ENCODE data around the gene CTSD.
"Not testable (repeated sequence)": the region's sequence is repeated elsewhere in the genome, so short reads cannot be mapped to it uniquely, and the experiment has no call there.

CTSD gene

DNA sequence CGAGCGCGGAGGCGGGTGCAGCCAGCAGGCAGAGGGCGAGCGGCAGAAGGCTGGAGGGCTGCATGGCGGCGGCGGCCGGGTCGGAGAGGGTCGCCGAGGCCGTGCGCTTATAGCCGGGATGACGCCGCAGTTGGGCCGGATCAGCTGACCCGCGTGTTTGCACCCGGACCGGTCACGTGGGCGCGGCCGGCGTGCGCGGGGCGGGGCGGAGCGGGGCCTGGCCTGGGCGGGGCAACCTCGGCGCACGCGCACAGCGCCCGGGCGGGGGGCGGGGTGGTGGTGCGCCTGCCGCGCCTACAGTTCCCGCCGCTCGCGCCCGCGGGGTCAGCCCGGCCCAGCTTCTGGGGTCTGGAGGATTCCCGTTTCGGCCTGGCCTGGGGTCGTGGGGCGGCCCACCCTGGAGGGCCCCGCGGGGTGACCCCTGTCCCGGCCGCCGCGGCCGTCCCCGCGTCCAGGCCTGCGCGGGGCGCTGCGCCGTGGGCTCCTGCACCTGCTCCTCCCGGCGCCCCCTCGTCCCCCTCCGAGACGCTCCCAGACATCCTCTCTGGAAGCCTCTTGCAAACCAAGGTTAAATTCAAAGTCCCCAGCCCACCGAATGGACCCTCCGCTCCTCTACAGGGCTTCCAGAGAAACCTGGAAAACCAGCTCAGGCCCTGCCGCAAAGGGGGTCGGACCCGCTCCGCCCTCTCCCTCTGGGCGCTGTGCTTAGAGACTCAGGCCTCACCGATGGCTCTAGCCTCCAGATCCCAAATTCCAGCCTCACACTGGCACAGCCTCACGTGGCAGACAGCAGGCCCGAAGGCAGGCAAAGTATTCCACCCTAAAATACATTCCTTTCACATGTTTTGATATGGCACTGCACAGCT lies at the start of gene CTSD:
CTSD (minus strand) TSS at position 132 of the 866 bp plus-strand sequence; CDS start at position 64, 68 bp downstream.
- Histone ChIP-seq H2AFZ (ENCODE audit: low read depth, low read length) (peak within 1 kb of the TSS; percentile 96), H3K4me3 (ENCODE audit: low read length) (peak within 1 kb of the TSS; percentile 92), H3K9me3 (ENCODE audit: low read length) (no peaks in the 10 kb centered on the region), H3K27me3 (ENCODE audit: insufficient read depth, low read length) (peaks cover 3% of the 10 kb centered on the region), H3K4me1 (ENCODE audit: insufficient read depth, low read length) (peaks cover 8% of the 10 kb centered on the region), H3K36me3 (ENCODE audit: insufficient read depth, low read length) (peaks cover 6% of the 10 kb centered on the region)

DNA sequence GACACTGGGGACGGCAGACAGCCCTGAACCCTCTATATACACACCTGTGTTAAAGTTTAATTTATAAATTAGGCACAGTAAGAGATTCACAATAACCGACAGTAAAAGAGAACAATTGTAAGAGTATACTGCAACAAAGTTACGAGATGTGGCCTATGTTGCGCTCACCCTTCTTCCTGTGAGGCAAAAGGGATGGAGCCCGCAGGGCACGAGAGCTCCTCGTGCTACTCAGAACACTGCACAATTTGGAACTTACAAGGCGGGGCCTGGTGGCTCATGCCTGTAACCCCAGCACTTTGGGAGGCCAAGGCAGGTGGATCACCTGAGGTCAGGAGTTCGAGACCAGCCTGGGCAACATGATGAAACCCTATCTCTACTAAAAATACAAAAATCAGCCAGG lies 49.6 kb upstream of the CTSD start:
- H3K36me3 ChIP-seq (ENCODE audit: insufficient read depth, low read length); H3K27me3 ChIP-seq (ENCODE audit: insufficient read depth, low read length); H3K4me3 ChIP-seq (ENCODE audit: low read length): not testable (repeated sequence)

DNA sequence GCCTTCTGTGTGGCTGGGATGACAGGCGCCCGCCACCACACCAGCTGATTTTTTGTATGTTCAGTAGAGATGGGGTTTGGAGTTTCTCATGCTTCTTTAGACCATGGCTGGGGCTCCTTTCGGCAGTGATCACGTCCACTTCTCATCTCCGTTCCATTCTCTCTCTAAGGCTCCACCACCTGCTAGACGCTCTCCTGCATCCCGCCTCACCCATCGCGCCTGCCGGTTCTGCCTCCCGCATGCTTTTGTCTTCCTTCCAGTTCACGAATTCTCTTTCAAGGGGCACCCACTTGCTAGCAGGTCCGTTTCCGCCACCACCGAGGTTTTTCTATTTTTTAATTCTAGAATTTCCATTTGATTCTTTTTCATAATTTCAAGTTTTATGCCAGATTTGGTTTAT lies 49.1 kb upstream of the CTSD start:
- no peak overlapping the region for H3K4me3 ChIP-seq (ENCODE audit: low read length)
- H3K27me3 ChIP-seq (ENCODE audit: insufficient read depth, low read length), result peaks cover 2% of the 10 kb centered on the region
- H3K9me3 ChIP-seq (ENCODE audit: low read length), result no peaks in the 10 kb centered on the region
- H3K36me3 ChIP-seq (ENCODE audit: insufficient read depth, low read length), result no peaks in the 10 kb centered on the region
- no peak overlapping the region for H2AFZ ChIP-seq (ENCODE audit: low read depth, low read length)
- H3K4me1 ChIP-seq (ENCODE audit: insufficient read depth, low read length), result no peaks in the 10 kb centered on the region

More for the DNA sequence above, 49.6 kb upstream of the CTSD start:
- H3K9me3 ChIP-seq (ENCODE audit: low read length); H3K4me1 ChIP-seq (ENCODE audit: insufficient read depth, low read length); H2AFZ ChIP-seq (ENCODE audit: low read depth, low read length): not testable (repeated sequence)

DNA sequence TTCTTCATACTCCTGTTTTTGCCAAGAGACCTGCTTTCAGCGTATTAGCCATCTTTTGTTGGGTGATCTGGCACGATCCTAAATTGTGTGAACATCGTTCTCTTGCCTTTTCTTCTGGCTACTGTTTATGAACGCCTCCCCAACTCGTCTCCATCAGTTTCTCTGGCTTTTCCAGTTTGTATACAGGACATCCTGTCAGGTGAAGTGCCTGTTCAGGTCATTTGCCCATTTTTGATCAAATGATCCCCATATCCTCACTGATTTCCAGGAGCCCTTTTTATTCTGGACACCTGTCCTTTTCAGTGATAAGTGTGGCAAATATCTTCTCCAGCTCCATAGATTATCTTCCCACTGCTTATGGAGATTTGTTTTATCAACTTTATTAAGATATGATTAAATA lies 48.5 kb upstream of the CTSD start:
- H3K4me3 ChIP-seq (ENCODE audit: low read length), result no peak overlapping the region
- H3K36me3 ChIP-seq (ENCODE audit: insufficient read depth, low read length), result no peaks in the 10 kb centered on the region
- no peak overlapping the region for H2AFZ ChIP-seq (ENCODE audit: low read depth, low read length)
- peaks cover 2% of the 10 kb centered on the region for H3K27me3 ChIP-seq (ENCODE audit: insufficient read depth, low read length)
- H3K4me1 ChIP-seq (ENCODE audit: insufficient read depth, low read length), result no peaks in the 10 kb centered on the region
- H3K9me3 ChIP-seq (ENCODE audit: low read length), result no peaks in the 10 kb centered on the region

DNA sequence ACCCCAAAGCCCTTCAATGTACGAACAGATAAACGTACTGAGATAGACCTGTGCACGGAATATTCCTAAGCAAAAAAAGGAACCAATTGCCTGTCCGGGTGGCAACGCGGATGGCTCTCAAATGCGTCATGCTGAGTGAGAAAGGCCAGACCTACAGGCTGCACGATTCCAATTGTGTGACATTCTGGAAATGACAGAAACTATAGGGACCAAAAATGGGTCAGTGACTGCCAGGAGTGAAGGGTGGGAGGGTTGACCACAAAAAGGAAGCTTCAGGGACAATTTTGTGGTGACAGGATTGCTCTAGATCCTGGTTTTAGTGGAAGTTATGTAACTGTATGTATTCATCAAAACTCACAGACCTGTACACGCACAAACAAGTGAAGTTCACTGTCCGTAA lies 47.0 kb upstream of the CTSD start:
- no peaks in the 10 kb centered on the region for H3K36me3 ChIP-seq (ENCODE audit: insufficient read depth, low read length)
- peaks cover 3% of the 10 kb centered on the region for H3K27me3 ChIP-seq (ENCODE audit: insufficient read depth, low read length)
- no peaks in the 10 kb centered on the region for H3K9me3 ChIP-seq (ENCODE audit: low read length)
- no peak overlapping the region for H3K4me3 ChIP-seq (ENCODE audit: low read length)
- no peak overlapping the region for H2AFZ ChIP-seq (ENCODE audit: low read depth, low read length)
- no peaks in the 10 kb centered on the region for H3K4me1 ChIP-seq (ENCODE audit: insufficient read depth, low read length)

DNA sequence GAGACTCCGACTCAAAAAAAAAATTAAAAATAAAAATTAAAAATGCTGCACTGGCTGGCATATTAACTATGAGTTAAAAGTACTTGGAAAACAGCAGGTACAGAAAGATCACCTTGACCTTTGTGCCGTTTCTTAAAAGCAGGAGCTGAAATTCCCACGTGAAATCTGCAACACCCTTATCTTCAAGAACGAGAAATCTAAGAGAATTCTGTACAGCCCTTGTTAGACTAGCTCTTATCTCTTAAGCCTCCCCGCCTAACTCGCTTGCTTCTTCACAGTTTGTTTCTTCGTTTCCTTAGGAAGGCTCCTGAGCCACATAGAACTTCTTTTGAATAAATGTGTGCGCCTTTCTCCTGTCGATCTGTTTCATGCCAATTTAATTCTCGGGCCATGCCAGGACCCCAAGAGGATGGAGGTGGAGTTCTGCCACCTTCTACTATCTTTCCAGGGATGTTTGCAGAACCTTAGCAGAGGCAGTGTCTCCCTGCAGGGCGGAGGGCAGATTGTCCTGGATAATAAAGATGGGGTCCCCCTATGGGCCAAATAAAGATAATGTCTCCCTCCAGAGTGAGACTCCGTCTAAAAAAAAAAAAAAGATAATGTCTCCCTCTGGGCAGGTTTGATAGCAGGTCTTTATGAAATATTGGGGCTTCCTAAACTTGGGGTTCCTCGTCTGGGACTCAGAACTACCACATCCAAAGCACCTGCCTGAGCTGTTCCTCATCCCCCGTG lies 43.7 kb upstream of the CTSD start:
- no peaks in the 10 kb centered on the region for H3K9me3 ChIP-seq (ENCODE audit: low read length)
- peaks cover 6% of the 10 kb centered on the region for H3K27me3 ChIP-seq (ENCODE audit: insufficient read depth, low read length)
- no peak overlapping the region for H3K4me3 ChIP-seq (ENCODE audit: low read length)
- no peaks in the 10 kb centered on the region for H3K4me1 ChIP-seq (ENCODE audit: insufficient read depth, low read length)
- H3K36me3 ChIP-seq (ENCODE audit: insufficient read depth, low read length), result no peaks in the 10 kb centered on the region
- H2AFZ ChIP-seq (ENCODE audit: low read depth, low read length), result no peak overlapping the region

DNA sequence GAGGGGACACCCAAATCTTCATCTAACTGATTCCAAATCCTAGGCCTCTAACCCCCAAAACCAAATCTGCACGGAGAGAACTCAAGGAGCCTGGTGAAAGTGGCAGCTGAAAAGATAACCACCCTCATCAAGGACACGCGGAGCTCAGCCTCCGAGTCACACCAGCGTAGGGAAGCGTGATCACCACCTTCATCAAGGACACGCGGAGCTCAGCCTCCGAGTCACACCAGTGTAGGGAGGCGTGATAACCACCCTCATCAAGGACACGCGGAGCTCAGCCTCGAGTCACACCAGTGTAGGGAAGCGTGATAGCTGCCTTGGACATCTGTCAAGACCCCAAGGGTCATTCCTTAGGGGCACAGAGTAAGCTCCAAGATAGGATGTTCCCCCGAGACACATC lies 41.8 kb upstream of the CTSD start:
- no peaks in the 10 kb centered on the region for H3K4me1 ChIP-seq (ENCODE audit: insufficient read depth, low read length)
- no peaks in the 10 kb centered on the region for H3K36me3 ChIP-seq (ENCODE audit: insufficient read depth, low read length)
- no peak overlapping the region for H3K4me3 ChIP-seq (ENCODE audit: low read length)
- H3K9me3 ChIP-seq (ENCODE audit: low read length), result no peaks in the 10 kb centered on the region
- H2AFZ ChIP-seq (ENCODE audit: low read depth, low read length), result no peak overlapping the region
- H3K27me3 ChIP-seq (ENCODE audit: insufficient read depth, low read length), result peaks cover 6% of the 10 kb centered on the region

DNA sequence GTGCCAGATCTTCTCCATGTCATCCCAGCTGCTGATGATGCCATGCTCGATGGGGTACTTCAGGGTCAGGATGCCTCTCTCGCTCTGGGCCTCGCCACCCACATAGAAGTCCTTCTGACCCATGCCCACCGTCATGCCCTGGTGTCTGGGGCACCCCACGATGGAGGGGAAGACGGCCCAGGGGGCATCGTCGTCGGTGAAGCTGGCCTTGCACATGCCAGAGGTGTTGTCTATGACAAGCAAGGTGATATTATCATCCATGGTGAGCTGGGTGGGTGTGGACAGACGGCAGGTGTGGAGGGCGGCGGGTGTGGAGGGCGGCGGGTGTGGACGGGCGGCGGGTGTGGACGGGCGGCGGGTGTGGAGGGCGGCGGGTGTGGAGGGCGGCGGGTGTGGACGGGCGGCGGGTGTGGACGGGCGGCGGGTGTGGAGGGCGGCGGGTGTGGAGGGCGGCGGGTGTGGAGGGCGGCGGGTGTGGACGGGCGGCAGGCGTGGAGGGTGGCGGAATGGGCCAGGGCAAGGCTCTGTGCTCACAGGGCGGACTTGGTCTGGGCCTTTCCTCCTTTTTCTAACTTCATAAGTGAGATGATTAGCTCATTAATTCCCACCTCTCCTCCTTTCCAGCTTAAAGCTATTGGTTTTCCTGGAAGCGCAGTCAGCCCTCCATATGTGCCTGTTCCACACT lies 40.2 kb upstream of the CTSD start:
- not testable (repeated sequence) for H3K27me3 ChIP-seq (ENCODE audit: insufficient read depth, low read length); H3K4me3 ChIP-seq (ENCODE audit: low read length); H2AFZ ChIP-seq (ENCODE audit: low read depth, low read length); H3K36me3 ChIP-seq (ENCODE audit: insufficient read depth, low read length); H3K9me3 ChIP-seq (ENCODE audit: low read length); H3K4me1 ChIP-seq (ENCODE audit: insufficient read depth, low read length)

DNA sequence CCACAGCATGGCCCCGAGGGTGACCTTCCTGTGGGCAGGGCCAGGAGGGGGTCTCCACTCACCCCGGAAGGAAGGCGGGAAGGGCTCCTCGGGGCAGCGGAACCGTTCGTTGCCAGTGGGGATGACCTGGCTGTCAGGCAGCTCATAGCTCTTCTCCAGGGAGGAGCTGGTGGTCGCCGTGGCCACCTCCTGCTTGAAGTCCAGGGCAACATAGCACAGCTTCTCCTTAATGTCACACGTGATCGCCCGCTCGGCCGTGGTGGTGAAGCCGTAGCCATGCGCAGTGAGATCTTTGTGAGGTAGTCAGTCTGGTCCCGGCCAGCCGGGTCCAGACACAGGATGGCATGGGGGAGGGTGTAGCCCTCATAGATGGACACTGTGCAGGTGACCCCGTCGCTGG lies 39.5 kb upstream of the CTSD start:
- H3K27me3 ChIP-seq (ENCODE audit: insufficient read depth, low read length), result peaks cover 11% of the 10 kb centered on the region
- no peaks in the 10 kb centered on the region for H3K36me3 ChIP-seq (ENCODE audit: insufficient read depth, low read length)
- no peak overlapping the region for H3K4me3 ChIP-seq (ENCODE audit: low read length)
- H2AFZ ChIP-seq (ENCODE audit: low read depth, low read length), result no peak overlapping the region
- no peaks in the 10 kb centered on the region for H3K9me3 ChIP-seq (ENCODE audit: low read length)
- no peaks in the 10 kb centered on the region for H3K4me1 ChIP-seq (ENCODE audit: insufficient read depth, low read length)

DNA sequence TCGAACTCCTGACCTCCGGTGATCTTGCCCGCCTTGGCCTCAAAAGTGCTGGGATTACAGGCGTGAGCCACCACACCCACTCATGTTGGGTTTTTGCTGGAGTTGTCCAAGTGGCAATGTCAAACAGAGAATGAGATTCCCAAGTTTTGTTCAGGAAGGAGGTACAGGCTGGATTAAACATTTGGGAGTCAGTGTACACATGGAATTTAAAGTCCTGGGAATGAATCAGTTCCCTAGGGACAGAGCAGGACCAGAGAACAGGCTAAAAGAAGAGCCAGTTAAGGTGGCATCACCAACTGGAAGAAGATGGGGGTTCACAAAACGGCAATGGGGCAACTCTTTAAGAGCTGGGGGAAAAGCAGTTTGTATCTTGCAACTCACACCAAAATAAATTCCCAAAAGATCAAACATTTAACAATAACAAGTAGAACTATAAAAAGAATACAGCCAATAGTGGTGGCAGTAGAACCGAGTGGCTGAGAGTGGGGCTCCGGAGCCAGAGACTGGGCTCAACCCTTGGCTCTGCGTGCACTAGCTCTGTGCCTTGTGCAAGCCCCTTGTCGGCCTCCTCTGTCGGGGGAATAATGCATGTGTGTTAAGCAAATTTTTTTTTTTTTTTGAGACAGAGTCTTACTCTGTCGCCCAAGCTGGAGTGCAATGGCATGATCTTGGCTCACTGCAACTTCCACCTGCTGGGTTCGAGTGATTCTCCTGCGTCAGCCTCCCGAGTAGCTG lies 33.8 kb upstream of the CTSD start:
- Histone ChIP-seq H2AFZ (ENCODE audit: low read depth, low read length) (no peak overlapping the region), H3K27me3 (ENCODE audit: insufficient read depth, low read length) (peaks cover 13% of the 10 kb centered on the region), H3K4me3 (ENCODE audit: low read length) (no peak overlapping the region), H3K36me3 (ENCODE audit: insufficient read depth, low read length) (no peaks in the 10 kb centered on the region), H3K9me3 (ENCODE audit: low read length) (no peaks in the 10 kb centered on the region), H3K4me1 (ENCODE audit: insufficient read depth, low read length) (no peaks in the 10 kb centered on the region)

DNA sequence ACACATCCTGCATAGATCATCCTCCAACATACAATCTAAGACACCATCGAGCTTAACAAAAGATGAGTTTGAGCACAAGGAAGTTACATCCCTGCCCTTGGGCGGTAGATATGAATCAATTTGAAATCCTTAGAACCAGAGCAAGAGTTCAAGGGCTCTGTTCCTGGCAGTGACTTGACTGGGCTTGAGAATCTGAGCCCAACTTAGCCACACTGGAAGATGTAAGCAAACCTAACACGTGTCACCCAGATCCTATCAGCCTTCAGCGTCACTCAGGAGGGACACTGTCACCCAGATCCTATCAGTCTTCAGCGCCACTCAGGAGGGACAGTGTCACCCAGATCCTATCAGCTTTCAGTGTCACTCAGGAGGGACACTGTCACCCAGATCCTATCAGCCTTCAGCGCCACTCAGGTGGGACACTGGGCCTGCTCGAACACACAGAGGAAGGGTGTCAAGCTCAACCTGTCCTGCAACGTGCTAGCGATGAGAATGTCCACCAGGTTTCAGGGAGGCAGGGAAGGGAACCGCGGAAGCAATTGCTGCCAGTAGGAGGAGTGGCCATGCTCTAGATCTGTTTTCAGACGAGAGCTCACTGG lies 32.8 kb upstream of the CTSD start:
- H3K27me3 ChIP-seq (ENCODE audit: insufficient read depth, low read length), result peaks cover 13% of the 10 kb centered on the region
- no peak overlapping the region for H2AFZ ChIP-seq (ENCODE audit: low read depth, low read length)
- no peaks in the 10 kb centered on the region for H3K9me3 ChIP-seq (ENCODE audit: low read length)
- no peak overlapping the region for H3K4me3 ChIP-seq (ENCODE audit: low read length)
- H3K4me1 ChIP-seq (ENCODE audit: insufficient read depth, low read length), result no peaks in the 10 kb centered on the region
- H3K36me3 ChIP-seq (ENCODE audit: insufficient read depth, low read length), result no peaks in the 10 kb centered on the region

DNA sequence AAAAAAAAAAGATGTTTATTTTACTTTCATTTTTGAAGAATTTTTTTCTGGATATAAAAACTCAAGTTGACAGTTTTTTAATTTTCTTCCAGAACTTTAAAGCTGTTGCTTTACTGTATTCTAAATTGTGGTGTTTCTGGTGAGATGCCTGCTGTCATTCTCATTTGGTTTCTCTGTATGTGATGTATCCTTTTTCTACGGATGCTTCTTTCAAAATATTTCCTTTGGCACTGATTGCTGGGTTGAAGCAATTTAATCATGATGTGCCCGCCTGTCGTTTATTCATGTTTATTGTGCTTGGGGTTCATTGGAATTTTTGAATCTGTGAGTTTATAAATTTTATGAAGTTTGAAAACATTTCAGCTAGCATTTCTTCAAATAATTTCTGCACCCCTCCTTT lies 29.4 kb upstream of the CTSD start:
- no peaks in the 10 kb centered on the region for H3K9me3 ChIP-seq (ENCODE audit: low read length)
- H3K4me1 ChIP-seq (ENCODE audit: insufficient read depth, low read length), result no peaks in the 10 kb centered on the region
- peaks cover 12% of the 10 kb centered on the region for H3K27me3 ChIP-seq (ENCODE audit: insufficient read depth, low read length)
- H3K4me3 ChIP-seq (ENCODE audit: low read length), result no peak overlapping the region
- H3K36me3 ChIP-seq (ENCODE audit: insufficient read depth, low read length), result no peaks in the 10 kb centered on the region
- no peak overlapping the region for H2AFZ ChIP-seq (ENCODE audit: low read depth, low read length)

All from neuron (in vitro differentiated cells).